Suppressor macrophage treated with lipopolysaccharide for 1 hour (primary cell): ENCODE results near the gene TICAM1.
"Not testable (repeated sequence)": the region's sequence is repeated elsewhere in the genome, so short reads cannot be mapped to it uniquely, and the experiment has no call there.

Experiments
- DNase-seq, 3 donors: peaks; one replicate each; pipeline ENCODE4 v3.0.0-alpha.2; 2020 to 2022

TICAM1 gene

DNA sequence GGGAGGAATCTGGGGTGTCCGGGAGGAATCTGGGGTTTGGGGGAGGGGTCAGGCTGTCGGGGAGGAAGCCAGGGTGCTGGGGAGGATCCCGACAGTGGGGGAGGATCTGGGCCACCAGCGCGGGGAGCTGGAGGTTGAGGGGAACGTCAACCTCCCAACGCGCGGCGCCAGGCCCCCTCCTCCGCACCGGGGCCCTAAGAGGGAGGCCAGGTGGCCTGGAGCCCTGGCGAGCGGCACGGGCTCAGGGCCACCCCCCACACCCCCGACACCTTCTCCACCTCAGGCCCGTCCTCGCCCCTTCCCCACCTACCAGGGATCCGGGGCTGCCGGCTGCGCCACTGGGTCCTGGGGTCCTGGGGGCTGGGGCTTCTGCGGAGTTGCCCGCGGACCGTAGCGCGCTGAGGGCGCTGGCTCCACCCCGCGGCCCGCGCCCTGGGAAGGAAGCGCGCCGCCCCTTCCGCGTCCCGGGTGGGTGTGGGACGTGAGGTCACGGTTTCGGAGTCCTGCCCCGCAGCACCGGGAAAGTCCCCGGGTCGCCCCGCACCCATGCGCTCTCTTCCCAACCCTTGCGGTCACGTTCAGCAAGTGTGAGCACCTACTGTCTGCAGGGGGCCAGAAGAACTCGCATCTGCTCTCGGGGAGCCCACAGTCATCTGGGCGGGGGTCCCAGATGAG lies at the start of gene TICAM1:
TSS of gene TICAM1 (minus strand) at position 409 of the 675 bp plus-strand sequence. CDS start 13,335 bp downstream, outside the sequence.
- peak; percentile 95 to 98 (median 97) for DNase-seq

DNA sequence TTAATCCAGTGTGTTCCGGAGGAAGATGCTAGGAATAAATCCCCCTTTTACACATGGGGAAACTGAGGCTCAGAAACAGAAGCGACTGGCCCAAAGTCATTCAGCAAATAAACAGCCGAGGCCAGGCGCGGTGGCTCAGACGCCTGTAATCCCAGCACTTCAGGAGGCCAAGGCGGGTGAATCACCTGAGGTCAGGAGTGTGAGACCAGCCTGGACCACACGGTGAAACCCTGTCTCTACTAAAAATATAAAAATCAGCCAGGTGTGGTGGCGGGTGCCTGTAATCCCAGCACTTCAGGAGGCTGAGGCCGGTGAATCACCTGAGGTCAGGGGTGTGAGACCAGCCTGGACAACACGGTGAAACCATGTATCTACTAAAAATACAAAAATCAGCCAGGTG lies 47.5 kb upstream of the TICAM1 start:
- DNase-seq = no peak

DNA sequence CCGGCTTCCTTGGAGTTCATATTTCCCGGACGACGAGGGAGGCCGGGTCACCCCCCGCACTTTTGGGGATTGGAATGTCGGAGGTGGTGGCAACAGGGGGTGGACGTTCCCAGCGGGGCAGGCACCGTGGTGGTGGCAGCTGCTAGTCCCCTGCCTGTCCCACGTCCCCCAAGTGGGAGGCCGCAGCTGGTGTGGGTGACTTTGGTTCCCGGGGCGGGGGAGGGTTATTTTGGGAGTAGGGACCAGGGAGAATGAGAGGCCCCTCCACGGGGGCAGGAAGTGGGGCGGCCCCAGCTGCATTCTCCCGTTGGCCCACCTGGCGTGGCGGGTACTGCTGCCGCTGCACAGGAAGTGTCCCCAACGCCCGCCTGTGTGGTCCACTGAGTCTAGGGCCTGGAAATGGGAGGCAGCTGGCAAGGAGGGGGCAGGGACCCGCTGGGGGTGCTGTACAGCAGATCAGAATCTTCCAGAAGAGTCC lies 47.0 kb upstream of the TICAM1 start:
- DNase-seq = no peak

DNA sequence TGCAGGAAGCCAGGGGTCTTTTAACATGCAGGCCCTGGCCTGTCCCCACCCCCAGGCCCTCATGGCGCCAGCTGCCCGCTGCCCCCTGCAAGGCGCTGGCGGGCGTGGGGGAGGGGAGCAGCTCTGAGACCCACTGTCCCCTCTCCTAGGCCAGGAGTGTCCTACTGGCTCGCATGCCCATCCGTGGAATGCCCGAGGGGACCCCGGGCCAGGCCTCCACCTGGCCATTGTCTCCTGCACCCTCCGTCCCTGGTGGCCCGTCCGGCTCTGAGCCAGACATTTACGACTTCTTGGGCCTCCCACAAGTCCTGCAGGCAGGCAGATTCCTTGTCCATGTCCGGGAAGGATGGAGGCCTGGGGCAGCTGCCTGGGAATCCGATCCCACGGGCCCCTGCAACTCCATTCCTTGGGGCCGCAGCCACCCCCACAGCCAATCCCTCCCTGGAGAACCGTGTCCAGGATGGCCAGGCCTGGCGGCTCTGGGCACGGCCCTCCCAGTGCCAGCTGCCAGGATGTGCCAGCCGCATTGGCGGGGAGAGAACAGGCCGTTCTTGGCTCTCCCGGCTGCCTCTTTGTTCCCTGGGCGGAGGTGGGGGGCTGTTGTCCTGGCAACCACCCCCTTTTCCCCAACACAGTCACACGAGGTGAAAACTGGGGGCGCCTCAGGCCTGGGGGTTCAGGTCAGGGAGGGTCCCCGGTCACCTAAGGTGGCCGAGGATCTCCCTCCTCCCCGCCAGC lies 46.4 kb upstream of the TICAM1 start:
- no peak for DNase-seq

DNA sequence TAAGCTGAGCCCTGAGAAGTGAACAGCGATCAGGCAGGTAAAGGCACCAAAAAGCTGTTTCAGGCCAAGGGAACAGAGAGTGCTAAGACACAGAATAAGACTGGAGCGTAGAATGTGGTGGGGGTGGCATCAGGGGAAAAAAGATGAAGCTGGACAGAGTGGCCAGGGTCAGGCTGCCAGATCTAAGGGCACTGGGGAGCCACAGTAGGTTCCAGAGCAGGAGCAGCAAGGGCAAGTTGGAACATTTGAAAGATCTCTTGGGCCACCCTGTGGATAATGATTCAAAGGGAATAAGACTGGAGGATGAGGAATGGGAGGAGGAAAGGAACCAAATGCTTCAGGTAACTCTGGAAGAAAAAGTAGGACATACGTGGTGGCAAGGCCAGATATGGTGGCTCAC lies 42.4 kb upstream of the TICAM1 start:
- no peak for DNase-seq

DNA sequence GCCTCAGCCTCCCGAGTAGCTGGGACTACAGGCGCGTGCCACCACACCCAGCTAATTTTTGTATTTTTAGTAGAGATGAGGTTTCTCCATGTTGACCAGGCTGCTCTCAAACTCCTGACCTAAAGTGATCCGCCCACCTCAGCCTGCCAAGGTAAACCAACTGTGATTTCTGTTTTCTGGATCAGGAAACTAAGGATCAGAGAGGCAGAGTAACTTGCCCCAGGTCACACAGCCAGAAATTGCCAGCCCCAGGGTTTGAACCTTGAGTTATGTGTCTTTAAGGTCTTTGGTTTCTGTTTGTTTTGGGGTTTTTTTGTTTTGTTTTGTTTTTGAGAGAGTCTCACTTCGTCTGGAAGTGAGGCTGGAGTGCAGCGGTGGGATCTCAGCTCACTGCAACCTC lies 40.2 kb upstream of the TICAM1 start:
- DNase-seq = no peak

DNA sequence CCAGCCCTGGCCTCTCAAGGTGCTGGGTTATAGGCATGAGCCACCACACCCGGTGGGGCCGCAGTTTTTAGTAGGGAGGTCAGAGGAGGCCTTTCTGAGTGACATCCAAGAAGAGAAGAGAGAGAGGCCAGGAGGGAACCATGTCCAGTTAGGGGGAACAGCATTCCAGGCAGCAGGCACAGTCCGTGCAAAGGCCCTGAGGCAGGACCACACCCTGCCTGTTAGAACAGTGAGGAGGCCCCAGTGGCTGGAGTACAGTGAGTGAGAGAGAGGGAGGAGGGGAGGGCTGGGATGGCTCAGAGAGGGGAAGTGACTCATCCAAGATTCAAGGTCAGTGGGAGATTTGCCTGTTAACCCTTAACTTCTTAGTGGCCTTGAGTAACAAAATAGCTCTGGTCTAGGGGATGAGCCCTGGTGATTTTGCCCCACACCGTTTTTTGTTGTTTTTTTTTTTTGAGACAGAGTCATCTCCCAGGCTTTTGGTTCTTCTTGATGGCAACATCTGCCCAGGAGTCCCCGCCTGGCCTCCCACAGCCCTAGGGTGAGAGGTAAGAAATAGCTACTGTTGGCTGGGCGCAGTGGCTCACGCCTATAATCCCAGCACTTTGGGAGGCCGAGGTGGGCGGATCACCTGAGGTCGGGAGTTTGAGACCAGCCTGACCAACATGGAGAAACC lies 38.7 kb upstream of the TICAM1 start:
- peak; percentile 91 to 93 (median 92) for DNase-seq

DNA sequence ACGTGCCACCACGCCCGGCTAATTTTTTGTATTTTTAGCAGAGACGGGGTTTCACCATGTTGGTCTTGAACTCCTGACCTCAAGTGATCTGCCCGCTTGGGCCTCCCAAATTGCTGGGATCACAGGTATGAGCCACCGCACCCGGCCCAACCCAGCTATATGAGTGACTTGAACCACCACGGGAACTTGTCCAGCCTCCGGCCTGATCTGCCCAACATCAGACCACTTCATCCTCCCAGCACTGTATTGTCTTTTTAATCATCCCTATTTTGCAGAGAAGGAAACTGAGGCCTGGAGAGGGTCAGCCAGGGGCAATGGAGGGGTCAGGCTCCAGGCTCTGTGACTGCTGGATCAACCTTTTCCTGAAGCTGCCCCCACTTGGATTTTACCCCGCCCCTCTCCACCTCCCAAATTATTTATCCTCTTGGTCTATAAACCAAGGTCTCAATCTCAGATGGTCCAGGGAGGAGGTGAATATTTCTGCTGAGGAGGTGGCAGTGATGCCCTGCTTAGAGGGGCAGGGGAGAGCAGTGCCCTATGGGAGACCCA lies 36.8 kb upstream of the TICAM1 start:
- no peak for DNase-seq

DNA sequence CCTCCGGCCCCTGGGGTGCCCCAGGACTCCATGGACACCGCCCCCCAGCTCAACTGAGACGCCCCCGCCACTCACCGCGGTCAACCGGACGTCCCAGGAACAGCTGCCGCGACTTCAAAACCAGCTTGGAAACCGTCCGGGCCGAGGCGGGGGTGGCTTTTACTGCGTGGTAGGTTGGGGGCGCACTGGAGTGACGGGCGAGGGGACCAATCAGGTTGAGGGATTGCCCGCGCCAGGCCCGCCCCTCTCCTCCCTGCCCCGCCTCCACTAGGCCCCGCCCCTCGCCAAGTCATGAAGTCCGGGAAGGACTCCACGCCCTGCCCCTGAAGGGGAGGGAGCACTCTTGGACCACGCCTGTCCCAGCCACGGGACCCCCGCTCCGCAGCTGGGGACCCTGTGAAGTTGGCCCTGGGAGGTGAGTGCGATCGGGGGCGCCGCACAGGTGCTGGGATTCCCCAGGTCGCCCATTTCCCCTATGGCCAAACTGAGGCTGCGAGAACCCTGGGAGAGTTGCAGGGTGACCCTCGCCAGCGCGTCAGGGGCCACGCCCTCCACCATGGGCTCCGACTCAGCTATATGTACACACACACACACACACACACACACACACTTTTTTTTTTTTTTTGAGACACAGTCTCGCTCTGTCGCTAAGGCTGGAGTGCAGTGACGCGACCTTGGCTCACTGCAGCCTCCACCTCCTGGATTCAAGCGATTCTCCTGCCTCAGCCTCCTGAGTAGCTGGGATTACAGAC lies 36.2 kb upstream of the TICAM1 start, which contains the start of gene PLIN3:
TSS of gene PLIN3 (minus strand) at position 134 of the 752 bp plus-strand sequence. CDS start 6,273 bp downstream, outside the sequence.
- DNase-seq = peak; percentile 93 to 99 (median 97)

DNA sequence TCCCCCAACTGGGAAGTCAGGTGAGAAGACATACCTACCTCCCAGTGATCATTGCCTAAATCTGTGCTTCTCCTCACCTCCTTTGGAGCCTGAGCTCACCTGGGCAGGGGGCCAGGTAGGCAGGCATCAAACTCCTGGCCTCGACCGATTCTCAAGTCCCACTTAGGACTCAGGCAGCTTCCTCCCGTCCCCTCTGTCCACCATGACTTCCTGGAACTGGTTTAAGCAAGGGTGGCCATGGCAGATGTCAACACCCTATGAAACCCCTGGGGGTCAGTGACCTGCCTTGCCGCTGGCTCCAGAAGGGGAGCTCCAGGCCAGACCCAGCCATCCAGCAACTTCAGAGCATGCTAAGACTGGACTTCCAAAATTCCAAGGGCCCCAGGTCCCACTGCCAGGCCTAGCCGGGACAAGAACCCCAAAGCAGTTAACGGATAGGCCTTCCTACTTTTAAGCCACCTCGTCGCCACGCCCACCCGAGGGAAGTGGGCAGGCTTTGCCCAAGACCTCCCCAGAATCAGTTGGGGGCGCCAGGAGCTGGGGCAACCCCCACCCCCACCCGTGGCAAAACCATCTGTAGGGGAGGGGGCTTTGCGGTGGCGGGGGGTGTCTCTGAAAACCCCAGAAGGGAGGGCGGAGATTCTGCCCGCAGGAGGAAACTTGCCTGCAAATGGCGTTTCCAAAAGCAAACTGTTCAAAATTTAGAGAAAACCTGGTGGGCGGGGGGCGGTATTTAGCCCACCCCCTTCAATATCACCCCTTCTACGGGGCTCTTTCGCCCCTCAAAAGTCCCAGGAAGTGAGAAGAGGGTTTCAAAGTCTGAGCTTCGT lies 35.3 kb upstream of the TICAM1 start:
- peak; percentile 72 to 88 (median 75) for DNase-seq

DNA sequence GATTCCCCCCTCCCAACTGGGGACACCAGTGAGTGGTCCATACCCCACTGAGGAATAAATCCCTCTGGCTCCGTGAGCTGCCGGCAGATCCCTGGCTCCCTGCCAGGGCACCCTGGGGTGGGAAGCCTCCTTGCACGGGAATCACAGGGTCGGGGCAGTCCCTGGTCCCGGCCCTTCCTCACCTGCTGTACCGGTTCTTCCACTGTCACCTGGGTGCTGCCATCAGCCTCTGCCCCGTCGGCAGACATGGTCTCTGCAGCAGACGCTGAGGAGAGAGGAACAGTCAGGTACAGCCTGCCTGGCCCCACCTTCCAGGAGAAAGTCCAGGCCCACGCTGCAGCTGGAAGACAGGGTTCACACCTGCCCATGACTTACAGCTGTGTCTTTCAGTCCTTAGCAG lies 29.6 kb upstream of the TICAM1 start:
- DNase-seq = no peak

DNA sequence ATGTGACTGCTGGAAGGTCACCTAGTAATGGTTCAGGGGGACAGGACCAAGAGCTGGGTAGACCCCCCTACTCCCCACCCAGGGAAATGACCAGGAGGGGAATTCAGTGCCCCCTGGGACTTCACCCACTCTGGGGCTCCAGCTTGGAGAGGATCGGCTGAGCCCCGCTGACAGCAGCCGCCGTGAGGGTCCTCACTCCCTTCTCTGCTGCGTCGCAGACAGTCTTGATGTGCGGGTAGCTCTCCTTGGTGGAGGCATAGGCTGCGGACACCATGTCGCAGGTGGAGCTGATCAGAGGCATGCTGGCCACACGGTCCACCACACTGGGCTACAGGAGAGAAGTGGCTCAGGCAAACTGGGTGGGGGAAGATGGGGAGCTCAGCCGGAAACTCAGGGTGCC lies 28.2 kb upstream of the TICAM1 start:
- DNase-seq = no peak

DNA sequence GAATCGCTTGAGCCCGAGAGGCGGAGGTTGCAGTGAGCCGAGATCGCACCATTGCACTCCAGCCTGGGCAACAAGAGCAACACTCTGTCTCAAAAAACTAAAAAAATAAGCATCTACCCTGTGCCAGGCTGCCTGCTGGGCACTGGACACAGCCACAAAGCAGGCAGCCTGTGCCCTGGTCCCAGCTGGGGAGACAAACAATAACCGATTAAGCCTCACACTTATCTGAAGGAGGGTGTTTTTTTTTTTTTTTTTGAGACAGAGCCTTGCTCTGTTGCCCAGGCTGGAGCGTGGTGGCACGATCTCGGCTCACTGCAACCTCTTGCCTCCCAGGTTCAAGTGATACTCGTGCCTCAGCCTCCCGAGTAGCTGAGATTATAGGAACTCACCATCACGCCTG lies 25.0 kb upstream of the TICAM1 start:
- DNase-seq = not testable (repeated sequence)

DNA sequence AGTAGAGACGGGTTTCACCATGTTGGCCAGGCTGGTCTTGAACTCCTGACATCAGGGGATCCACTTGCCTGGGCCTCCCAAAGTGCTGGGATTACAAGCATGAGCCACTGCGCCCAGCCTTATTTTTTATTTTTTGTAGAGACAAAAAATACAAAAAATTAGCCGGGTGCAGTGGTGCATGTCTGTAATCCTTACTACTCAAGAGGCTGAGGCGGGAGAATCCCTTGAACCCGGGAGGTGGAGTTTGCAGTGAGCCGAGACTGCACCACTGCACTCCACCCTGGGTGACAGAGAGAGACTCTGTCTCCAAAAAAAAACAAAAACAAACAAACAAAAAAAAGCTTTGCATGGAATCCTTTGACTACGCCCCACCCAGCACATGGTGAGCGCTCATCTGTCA lies 22.0 kb upstream of the TICAM1 start:
- DNase-seq = not testable (repeated sequence)

DNA sequence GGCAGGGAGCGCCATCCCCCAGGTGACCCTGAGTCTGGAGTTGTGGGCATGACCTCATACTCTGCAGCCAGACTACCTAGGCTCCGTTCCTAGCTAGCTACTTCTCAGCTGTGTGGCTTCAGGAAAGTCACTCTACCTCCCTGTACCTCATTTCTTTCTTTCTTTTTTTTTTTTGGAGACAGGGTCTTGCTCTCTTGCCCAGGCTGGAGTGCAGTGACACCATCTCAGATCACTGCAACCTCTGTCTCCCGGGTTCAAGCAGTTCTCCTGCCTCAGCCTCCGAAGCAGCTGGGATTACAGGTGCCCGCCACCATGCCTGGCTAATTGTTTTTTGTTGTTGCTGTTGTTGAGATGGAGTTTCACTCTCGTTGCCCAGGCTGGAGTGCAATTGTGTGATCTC lies 21.0 kb upstream of the TICAM1 start:
- DNase-seq = no peak

DNA sequence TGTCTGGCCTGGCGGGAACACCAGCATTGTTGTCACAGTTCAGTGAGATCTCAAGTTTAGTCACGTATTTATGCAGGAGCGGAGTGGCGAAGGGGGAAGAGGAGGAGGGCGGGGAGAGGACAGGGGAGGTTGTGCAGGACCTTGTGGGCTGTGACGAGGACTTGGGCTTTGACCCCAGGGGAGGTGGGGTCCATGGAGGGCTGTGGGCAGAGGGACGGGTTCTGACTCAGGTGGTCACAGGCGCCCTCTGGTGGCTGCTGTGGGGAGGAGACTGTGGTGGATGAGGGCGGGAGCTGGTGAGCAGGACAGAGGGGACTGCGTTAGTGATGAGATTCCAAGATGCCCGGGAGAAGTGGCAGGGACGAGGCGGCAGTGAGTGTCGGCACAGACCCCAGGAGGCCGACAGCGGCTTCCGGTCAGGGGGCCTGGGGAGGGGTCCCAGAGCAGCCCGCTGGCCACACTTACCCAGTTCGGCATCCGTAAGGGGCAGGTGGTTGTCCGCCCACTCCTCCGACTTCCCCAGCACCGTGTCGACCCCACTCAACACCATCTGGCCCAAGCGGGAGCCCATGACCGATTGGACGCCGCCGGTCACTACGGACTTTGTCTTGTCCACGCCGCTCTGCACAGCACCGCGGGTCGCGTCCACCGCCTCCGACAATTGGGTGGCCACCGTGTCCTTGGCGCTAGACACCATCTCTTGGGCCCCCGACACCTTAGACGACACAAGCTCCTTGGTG lies 20.2 kb upstream of the TICAM1 start:
- peak; percentile 70 to 80 (median 73) for DNase-seq

DNA sequence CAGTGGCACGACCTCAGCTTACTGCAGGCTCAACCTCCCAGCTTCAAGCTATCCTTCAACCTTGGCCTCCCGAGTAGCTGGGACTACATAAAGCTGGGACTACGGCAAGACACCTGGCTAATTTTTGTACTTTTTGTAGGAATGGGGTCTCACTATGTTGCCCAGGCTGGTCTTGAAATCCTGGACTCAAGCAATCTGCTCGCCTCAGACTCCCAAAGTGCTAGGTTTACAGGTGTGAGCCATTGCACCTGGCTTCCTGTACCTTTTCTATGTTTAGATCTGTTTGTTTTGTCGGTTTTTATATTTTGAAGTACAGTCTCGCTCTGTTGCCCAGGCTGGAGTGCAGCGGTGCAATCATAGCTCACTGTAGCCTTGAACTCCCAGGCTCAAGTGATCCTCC lies 17.5 kb upstream of the TICAM1 start:
- DNase-seq = no peak

DNA sequence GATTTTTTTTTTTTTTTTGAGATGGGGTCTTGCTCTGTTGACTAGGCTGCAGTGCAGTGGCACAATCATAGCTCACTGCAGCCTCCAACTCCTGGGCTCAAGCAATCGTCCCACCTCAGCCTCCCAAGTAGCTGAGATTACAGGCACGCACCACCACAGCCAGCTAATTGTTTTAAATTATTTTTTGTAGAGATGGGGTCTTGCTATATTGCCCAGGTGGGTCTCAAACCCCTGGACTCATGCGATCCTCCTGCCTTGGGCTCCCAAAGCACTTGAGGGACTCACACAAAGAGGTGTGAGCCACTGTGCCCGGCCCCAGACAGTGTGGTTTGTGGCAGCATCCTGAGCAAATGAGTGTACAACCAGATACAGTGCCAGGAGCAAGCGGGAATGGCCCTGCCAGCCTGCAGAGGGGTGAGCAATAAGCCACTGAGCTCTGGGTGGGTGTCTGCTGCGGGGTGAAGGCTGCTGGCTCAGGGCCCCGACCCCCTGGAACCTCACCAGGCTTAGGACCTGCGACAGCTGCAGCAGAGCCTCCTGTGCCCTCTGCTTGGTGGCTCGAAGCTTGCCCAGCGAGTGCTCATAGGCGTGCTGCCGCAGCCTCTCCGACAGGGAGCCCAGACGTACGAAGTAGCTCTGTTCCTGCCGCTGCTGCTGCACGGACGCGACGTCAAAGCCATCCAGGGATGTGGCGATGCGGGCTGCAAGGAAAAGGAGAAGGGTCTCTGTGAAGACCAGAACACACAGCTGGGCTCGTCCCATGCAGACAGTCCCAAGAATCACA lies 15.9 kb upstream of the TICAM1 start:
- no peak for DNase-seq

DNA sequence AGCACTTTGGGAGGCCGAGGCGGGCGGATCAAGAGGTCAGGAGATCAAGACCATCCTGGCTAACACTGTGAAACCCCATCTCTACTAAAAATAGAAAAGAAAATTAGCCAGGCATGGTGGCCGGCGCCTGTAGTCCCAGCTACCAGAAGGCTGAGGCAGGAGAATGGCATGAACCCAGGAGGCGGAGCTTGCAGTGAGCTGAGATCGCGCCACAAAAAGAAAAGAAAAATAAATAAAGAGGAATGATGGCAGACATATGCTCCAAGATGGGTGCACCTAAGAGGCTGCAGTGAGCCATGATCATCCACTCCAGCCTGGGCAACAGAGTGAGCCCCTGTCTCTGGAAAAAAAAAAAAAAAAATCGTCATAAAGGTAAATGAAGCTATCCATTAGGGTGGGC lies 14.5 kb upstream of the TICAM1 start:
- DNase-seq = not testable (repeated sequence)
